IPS-NIHi11 (cell line): ENCODE results near the gene RPS6KA2.
"Not testable (repeated sequence)": the region's sequence is repeated elsewhere in the genome, so short reads cannot be mapped to it uniquely, and the experiment has no call there.

ENCODE experiments used
- DNase-seq: peaks from one replicate; pipeline ENCODE4 v3.0.0; 2012; ENCODE audit warnings: mixed read lengths, low spot score

The RPS6KA2 gene

DNA sequence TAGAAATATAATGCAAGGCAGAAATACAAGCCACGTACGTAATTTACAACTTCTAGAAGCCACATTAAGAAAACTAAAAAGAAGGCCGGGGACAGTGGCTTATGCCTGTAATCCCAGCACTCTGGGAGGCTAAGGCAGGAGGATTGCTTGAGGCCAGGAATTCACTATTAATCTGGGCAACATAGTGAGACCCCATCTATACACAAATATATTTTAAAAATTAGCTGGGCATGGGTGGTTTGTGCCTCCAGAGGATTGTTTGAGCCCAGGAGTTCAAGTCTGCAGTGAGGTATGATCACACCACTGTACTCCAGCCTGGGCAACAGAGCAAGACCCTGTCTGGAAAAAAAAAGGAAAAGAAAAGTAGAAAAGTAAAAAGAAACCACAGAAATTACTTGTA is 256.6 kb downstream of the RPS6KA2 start:
- no peak for DNase-seq

DNA sequence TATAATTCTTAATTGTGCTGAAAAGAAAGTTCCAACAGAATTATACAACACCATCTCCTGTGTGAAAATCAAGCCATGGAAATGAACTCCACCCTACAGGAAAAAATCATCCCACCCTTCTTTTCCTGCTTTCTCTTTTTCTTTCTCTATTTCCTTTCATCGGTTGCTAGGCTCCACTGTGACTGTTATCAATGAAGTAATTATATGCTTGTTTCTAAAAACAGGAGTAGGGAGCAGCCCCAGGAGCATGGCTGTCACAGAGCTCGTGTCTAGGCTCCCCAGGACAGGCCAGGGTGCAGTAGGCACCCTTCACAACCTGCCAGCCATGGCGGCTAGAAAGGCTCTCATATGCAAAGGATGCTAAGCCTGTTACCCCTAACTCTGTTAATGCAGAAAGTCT is 257.3 kb downstream of the RPS6KA2 start:
- DNase-seq = no peak

DNA sequence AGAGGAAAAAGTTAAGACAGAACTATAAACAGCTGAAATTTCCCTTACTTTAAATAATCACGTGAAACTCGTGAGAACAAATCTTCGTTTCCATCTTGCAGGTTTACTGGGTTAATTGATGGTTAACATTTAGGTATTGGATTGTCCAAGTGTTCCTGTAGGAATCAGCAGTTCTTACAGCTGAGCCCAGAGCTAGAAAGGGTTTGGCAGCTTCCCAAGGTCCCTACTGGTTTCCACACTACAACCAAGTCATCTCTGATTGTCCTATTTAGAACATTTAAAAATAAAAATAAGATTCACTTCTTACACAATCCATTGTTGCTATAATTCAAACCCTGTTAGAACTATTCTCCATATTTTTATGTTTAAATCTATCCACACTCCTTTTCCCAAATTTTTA is 260.1 kb downstream of the RPS6KA2 start:
- DNase-seq = no peak

DNA sequence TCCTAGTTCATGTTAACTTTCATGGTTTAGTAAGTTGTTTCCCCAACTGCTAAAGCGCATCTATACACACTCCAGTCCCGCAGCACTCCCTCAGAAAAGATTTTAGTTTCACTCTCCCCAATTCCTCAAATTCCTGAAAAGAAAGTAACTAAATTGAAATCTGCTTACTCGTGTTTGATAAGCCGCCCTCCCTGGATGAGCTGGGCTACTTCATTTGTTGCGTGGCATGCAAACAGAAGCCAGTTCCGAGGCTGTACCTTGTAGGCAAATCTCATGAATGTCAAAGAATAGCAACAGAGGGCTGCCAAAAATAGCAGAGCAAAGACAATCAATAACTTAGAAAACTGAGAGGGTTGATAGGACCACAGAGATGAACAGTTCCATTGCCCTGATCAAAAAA is 261.2 kb downstream of the RPS6KA2 start:
- no peak for DNase-seq

DNA sequence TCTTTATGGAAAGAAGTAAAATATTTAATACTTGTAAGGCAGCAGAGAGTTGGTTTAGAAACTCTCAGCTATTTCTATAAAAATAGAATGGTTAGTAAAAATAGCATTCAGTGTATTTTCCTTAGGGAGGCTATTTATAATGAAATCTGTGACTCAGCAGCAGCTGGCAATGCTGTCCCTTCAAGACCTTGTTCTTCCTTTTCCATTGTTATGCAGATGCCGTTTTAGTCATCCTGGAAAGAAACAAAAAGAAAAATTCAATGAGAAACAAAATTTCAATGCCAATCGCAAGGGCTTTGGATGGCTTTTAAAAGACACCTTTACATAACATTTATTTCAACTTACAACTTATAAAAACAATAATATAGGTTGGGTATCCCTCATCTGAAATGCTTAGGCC is 261.8 kb downstream of the RPS6KA2 start:
- peak; percentile 59 for DNase-seq

DNA sequence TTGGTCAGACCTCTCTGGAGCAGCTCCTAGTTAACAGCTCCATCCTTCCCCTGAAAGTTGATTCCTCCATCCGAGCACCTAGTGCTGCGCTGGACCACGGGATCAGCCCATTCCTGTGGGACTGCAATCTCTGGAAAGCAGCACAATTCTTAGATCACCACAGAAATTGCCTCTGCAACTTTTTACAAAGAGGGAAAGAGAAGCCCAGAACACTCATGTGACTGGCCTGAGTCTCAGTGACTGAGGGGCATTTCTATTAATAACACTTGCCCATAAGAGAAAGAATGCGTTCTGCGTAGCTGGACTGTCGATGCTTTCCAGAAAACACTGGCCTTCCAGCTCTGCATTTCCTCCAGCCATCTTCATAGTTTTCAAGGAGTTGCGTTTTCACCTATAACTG is 262.6 kb downstream of the RPS6KA2 start:
- no peak for DNase-seq

DNA sequence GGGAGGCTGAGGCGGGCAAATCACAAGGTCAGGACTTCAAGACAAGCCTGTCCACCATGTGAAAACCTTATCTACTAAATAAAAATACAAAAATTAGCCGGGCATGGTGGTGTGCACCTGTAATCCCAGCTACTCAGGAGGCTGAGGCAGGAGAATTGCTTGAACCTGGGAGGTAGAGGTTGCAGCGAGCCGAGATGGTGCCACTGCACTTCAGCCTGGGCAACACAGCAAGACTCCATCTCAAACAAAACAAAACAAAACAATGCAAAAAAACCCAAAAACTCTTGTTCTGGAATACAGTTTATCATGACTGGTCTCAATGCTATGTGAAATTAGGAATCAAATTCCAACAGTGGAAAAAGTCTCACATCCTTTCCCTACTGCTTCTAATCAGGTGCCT is 264.6 kb downstream of the RPS6KA2 start:
- DNase-seq = not testable (repeated sequence)

DNA sequence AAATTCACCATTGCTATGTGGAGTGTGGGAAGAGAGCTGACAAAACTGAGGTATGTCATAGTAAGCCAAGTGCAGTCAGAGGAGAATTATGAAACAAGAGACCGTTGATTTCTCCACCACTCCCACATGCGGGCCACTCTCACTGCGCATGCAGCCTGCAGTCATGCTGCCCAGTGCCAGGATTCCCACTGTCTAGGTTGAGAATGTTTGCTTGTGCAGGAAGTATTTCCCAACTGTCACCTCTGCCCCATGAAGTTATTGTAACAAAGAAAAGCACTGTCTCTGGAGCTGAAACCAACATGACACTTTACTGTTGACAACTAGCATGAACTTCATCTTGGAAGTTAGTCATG is 266.0 kb downstream of the RPS6KA2 start:
- DNase-seq = no peak

DNA sequence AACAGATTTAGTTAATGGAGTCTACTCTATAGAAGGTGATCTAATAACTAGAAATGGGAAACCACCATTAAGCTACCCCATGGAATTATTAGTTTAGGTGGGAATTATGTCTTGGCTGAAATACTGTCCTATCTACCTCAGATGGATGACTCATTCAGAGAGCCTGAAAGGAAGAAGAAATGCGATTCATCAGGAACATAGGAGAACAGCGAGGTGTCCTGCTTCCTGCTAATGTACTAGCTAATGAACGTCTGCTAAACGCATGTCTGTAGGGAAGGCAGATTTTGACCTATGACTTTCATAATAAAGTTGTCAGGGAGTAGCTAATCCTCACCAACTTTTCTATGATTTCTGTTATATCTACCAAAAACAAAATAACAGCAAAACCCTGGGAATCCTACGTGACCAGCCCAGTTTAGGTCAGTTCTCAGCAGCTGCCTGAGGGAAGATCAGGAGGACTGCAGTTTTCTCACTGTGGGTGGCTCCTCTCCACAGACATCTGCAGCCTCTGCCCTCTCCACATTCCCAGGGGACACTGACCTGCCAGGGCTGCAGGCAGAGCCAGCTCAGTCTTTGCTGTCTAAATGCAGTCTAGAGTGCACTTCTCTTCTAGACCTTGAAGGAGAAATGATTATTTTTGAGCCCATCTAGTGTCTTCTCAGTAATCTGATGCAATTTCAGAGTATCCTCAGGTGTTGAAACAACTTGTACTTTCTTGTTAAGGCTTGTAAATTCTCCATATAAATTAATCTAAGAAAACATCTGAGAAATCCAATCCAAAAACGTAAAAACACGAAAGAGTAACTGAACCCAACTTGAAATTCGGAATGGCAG is 266.6 kb downstream of the RPS6KA2 start:
- DNase-seq = no peak
